Measurements from ENCODE around the gene RMC1. TPM values are rescaled to one million over a fixed set of nuclear protein-coding genes. Genes with fewer than 3 reads are reported as not detected.
"Not testable (repeated sequence)": the region's sequence is repeated elsewhere in the genome, so short reads cannot be mapped to it uniquely, and the experiment has no call there.

The RMC1 gene
- total and polyA plus RNA-seq, 8 donors = 7.7 to 31.9 (median 10.7) TPM

- no peak for ATAC-seq
- no peaks in the 10 kb centered on the region for H3K27me3 ChIP-seq
- 94 to 95% methylated on average over 19 of the region's 19 CpGs for WGBS, 2 donors
- no peak overlapping the region for H3K4me3 ChIP-seq
- FAIRE-seq = no peak
- intact Hi-C loops (cut with DNase I) = no loop called here
- H3K9me3 ChIP-seq = no peaks in the 10 kb centered on the region
- no peaks in the 10 kb centered on the region for H3K4me1 ChIP-seq
- peaks cover 0 to 43% (median 12%) of the 10 kb centered on the region in 3 donors for H3K36me3 ChIP-seq
- H3K27ac ChIP-seq = no peak overlapping the region
- no peak for DNase-seq
- TF ChIP-seq, protein P1, sequence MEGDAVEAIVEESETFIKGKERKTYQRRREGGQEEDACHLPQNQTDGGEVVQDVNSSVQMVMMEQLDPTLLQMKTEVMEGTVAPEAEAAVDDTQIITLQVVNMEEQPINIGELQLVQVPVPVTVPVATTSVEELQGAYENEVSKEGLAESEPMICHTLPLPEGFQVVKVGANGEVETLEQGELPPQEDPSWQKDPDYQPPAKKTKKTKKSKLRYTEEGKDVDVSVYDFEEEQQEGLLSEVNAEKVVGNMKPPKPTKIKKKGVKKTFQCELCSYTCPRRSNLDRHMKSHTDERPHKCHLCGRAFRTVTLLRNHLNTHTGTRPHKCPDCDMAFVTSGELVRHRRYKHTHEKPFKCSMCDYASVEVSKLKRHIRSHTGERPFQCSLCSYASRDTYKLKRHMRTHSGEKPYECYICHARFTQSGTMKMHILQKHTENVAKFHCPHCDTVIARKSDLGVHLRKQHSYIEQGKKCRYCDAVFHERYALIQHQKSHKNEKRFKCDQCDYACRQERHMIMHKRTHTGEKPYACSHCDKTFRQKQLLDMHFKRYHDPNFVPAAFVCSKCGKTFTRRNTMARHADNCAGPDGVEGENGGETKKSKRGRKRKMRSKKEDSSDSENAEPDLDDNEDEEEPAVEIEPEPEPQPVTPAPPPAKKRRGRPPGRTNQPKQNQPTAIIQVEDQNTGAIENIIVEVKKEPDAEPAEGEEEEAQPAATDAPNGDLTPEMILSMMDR (IDR thresholded peaks at IDR 0.05) = no peak
Measured at GRCh38 chr18:23556145-23556780, 53.0 kb downstream of the RMC1 start.

DNA sequence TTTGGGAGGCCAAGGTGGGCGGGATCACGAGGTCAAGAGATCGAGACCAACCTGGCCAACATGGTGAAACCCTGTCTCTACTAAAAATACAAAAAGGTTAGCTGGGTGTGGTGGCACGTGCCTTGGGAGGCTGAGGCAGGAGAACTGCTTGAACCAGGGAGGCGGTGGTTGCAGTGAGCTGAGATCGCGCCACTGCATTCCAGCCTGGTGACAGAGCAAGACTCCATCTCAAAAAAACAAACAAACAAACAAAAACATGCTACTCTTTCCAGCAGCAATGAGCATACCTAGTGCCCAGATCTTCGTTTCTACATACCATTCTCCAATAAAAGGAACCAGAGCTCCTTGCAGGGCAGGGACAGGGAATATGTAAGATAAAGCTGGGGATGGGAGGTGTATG is 54.2 kb downstream of the RMC1 start:
- H3K27ac ChIP-seq; ATAC-seq; H3K9me3 ChIP-seq; DNase-seq; H3K27me3 ChIP-seq; FAIRE-seq; H3K4me3 ChIP-seq; intact Hi-C loops (cut with DNase I); H3K4me1 ChIP-seq: not testable (repeated sequence)
- H3K36me3 ChIP-seq = peaks cover 0 to 40% (median 12%) of the 10 kb centered on the region in 3 donors
- WGBS, 2 donors = 91 to 97% methylated on average over 8 of the region's 8 CpGs

- H3K9me3 ChIP-seq = no peaks in the 10 kb centered on the region
- ATAC-seq (no peak), FAIRE-seq (no peak), DNase-seq (no peak)
- TF ChIP-seq, protein P1 (IDR thresholded peaks at IDR 0.05) = no peak
- peaks cover 0 to 26% (median 6%) of the 10 kb centered on the region in 3 donors for H3K36me3 ChIP-seq
- no peaks in the 10 kb centered on the region for H3K27me3 ChIP-seq
- no peaks in the 10 kb centered on the region for H3K4me1 ChIP-seq
- intact Hi-C loops (cut with DNase I) = no loop called here
- no peak overlapping the region for H3K4me3 ChIP-seq
- WGBS, 2 donors = 88% methylated on average over 4 of the region's 4 CpGs
- no peak overlapping the region for H3K27ac ChIP-seq
Measured at GRCh38 chr18:23560186-23560585, 56.9 kb downstream of the RMC1 start.

DNA sequence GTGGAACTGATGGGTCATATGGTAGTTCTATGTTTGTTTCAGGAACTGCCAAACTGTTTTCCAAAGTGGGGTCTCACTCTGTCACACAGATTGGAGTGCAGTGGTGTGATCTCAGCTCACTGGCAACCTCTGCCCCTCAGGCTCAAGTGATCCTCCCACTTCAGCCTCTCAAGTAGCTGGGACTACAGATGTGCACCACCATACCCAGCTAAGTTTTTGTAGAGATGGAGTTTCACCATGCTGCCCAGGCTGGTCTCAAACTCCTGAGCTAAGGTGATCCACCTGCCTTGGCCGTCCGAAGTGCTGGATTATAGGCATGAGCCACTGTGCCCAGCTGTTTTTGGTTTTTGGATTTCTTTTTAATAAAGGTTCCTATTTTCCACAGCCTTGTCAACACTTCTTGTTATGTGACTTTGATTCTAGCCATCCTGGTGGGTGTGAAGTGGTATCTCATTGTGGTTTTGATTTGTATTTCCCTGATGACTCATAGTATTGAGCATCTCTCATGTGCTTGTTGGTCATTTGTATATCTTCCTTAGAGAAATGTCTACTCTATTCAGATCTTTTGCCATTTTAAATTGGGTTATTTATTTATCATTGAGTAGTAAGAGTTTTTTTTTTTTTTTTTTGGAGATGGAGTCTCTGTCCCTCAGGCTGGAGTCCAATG is 60.2 kb downstream of the RMC1 start:
- TF ChIP-seq, protein P1 (IDR thresholded peaks at IDR 0.05) = no peak
- FAIRE-seq (no peak), ATAC-seq (no peak), DNase-seq (no peak)
- no peak overlapping the region for H3K4me3 ChIP-seq
- H3K36me3 ChIP-seq = peaks cover 0 to 19% (median 10%) of the 10 kb centered on the region in 3 donors
- no peak overlapping the region for H3K27ac ChIP-seq
- no peaks in the 10 kb centered on the region for H3K9me3 ChIP-seq
- H3K4me1 ChIP-seq = no peaks in the 10 kb centered on the region
- 88 to 99% methylated on average over 2 of the region's 2 CpGs for WGBS, 2 donors
- intact Hi-C loops (cut with DNase I) = no loop called here
- H3K27me3 ChIP-seq = no peaks in the 10 kb centered on the region

GRCh38 chr18:23565916-23566547 is 62.7 kb downstream of the RMC1 start:
- WGBS, 2 donors = 79 to 85% methylated on average over 3 of the region's 3 CpGs
- intact Hi-C loops (cut with DNase I) = no loop called here
- H3K9me3 ChIP-seq = no peaks in the 10 kb centered on the region
- TF ChIP-seq, protein P1 (IDR thresholded peaks at IDR 0.05) = no peak
- H3K4me3 ChIP-seq = no peak overlapping the region
- no peaks in the 10 kb centered on the region for H3K27me3 ChIP-seq
- peaks cover 0 to 8% (median 5%) of the 10 kb centered on the region in 3 donors for H3K36me3 ChIP-seq
- FAIRE-seq (no peak), ATAC-seq (no peak), DNase-seq (no peak)
- H3K4me1 ChIP-seq = no peaks in the 10 kb centered on the region
- no peak overlapping the region for H3K27ac ChIP-seq
